Stimulated activated CD4-positive, alpha-beta T cell treated with anti-CD3 and anti-CD28 coated beads, Interleukin-1b, Interleukin-23, amount 100 ng/mL, for 1 hour (primary cell): Measurements from ENCODE around the gene CPT1B.
"Not testable (repeated sequence)": the region's sequence is repeated elsewhere in the genome, so short reads cannot be mapped to it uniquely, and the experiment has no call there.

Experiments used
- DNase-seq, 2 donors: peaks; one replicate each; pipeline ENCODE4 v3.0.0-alpha.2; 2020; ENCODE audit warnings: low read depth in 2 of 2

Gene CPT1B

GRCh38 chr22:50577987-50578775 lies at the start of gene CPT1B:
TSS of gene CPT1B (minus strand) at chr22:50578427. CDS start at chr22:50577915, 512 bp downstream.
- no peak for DNase-seq

DNA sequence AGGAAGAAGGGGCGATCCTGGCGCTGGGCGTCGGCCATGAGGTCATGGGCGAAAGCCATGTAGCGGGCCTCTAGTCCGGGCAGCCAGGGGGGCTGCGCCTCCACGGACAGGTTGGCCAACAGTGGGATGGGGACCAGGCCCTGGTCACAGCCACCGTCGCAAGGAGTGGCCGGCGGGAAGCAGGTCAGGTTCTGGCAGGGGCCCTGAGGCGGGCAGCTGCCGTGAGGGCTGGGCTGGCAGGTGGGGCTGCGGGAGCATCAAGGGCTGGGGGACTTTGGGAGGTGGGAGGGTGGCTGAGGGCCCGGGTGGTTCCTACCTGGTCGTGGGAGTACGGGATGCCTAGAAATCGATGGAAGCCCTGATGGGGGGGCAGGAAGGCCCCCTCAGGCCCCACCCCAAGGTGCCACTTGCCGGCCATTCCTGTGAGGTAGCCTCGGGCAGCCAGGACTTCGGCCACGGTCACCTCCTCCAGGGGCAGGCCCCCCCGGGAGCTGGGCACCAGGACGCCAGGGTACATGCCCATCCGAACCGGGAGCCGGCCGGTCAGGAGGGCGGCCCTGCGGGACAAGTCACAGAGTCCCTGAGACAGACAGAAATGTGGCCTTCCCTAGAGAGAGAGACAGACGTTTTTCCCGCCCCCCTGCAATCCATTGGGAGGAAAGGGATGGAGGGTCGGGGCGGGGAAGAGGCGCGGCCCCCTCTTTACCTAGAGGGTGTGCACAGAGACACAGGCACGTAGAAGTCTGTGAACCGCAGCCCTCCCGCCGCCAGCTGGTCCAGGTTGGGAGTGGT lies 48.8 kb upstream of the CPT1B start:
- no peak for DNase-seq

GRCh38 chr22:50626314-50626849 lies 48.2 kb upstream of the CPT1B start:
- DNase-seq = no peak

- no peak for DNase-seq
Measured at GRCh38 chr22:50625568-50626313, 47.5 kb upstream of the CPT1B start.

- DNase-seq = no peak
Measured at GRCh38 chr22:50625131-50625567, 46.9 kb upstream of the CPT1B start.

- DNase-seq = no peak
Measured at GRCh38 chr22:50624347-50625130, 46.3 kb upstream of the CPT1B start.

- no peak for DNase-seq
Measured at GRCh38 chr22:50622723-50623327, 44.6 kb upstream of the CPT1B start.

DNA sequence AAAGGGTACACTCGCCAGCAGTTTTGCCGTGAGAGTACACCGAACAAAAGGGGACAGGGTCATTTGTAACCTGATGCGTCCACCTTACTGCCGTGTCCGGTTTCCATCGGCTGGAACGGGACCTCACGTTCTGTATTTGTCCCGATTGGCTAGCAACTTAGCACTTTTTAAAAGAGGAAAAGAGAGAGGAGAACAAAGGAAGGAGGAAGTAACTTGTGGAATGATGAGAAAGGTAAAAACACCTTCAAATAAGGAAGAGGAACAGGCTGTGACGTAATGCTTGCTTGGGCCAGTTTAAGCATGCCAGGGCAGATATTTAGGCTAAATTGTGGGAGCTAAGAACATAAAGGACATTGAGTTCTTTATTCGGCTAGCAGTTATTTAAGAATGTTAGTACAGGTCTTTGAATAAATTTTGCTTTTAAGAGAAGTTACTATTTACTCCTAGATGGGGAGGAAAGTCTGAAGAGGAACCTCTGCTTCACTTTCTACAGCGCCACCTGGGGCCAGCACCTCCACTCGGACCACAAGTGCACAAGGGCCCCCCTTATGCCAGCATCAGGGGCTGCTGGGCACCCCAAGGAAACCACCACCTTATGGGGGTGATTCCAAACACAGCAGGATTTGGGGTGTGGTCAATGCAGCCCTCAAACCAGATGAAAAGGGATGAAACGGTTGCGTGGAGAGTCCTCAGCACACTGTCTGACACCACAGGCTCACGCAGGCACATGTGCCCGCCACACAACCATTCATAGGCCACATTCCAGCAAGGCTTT lies 43.9 kb upstream of the CPT1B start:
- DNase-seq = no peak

- DNase-seq = no peak
Measured at GRCh38 chr22:50621356-50621880, 43.2 kb upstream of the CPT1B start.

- DNase-seq = no peak
Measured at GRCh38 chr22:50620593-50621355, 42.5 kb upstream of the CPT1B start.

DNA sequence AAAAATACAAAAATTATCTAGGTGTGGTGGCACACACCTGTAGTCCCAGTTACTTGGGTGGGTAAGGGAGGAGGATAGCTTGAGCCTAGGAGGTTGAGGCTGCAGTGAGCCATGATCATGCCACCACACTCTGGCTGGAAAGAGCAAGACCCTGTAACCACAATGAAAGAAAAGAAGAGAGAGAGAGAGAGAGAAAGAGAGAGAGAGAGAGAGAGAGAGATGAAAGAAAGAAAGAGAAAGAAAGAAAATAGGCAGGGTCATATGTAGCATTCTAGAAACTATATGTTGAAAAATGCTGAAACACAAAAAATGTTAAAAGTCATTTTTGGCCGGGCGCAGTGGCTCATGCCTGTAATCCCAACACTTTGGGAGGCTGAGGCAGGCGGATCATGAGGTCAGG lies 36.1 kb upstream of the CPT1B start:
- DNase-seq = not testable (repeated sequence)

GRCh38 chr22:50613291-50613981 lies 35.2 kb upstream of the CPT1B start:
- DNase-seq = no peak

GRCh38 chr22:50612528-50613221 lies 34.4 kb upstream of the CPT1B start:
- DNase-seq = no peak

- no peak for DNase-seq
Measured at GRCh38 chr22:50612168-50612527, 33.9 kb upstream of the CPT1B start.

DNA sequence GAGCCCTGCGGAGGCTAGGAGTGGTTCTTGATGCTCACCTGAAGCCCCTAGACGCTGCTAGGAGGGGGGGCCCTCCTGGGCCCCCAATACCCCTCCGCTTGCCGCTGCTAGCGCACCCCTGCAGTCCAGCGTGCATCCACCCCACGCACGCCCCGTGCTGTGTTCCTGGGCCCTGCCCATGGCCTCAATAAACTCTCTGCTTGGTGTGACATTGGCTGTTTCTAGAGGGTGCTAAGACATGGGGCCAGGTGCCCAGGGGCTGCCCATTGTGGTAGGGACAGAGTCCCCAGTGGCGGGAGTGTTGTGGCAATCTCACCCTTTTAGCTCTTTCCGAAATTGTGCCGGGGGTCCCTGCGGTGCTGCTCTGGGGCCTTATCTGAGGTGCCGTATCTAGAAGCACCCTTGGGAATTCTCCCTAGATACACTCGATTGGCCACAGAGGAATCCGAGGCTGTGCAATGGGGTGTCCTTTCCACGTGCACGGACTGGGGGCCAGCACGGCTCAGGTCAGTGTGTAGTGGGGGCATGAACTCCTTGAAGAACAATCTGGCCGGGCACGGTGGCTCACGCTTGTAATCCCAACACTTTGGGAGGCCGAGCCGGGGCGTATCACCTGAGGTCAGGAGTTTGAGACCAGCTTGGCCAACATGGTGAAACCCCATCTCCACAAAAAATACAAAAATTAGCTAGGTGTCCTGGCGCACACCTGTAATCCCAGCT lies 33.3 kb upstream of the CPT1B start:
- DNase-seq = no peak

DNA sequence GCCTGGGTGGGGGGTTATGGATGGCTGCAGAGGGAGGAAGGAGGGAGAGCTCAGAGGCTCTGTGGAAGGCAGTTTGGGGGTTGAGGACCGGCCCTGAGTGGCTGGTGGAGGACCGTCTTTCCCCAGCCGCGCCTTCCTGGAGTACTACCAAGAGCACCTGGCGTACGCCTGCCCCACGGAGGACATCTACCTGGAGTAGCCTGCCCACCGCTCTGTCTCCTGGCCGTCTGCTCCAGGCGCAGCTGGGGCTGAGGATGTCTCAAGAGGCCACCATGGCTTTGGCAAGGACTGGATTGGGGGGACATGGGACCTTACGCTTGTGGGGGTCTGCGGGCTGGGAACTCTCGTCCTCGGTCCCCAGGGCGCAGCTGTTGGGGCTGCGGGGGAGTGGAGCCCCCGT lies 32.4 kb upstream of the CPT1B start:
- no peak for DNase-seq

GRCh38 chr22:50610041-50610451 lies 31.8 kb upstream of the CPT1B start:
- no peak for DNase-seq
